Memory B cell (primary cell): Measurements from ENCODE around the gene GRIN3A.
"Not testable (repeated sequence)": the region's sequence is repeated elsewhere in the genome, so short reads cannot be mapped to it uniquely, and the experiment has no call there.

Experiments
- ATAC-seq: fragments of 150-1000 bp; cut with Tn5 transposase; 2 replicates; pipeline ENCODE4 v1.10.0; 2021; ENCODE audit warnings: low read depth, mild to moderate bottlenecking, moderate library complexity
- DNase-seq, 2 donors: peaks; one replicate each; pipeline ENCODE4 v3.0.0; 2022; ENCODE audit warnings: low spot score in 2 of 2
- H3K27ac Mint-ChIP-seq: one replicate; pipeline ENCODE4 v1.8.0; 2022; ENCODE audit warnings: mild to moderate bottlenecking, moderate library complexity, mixed read lengths
- H3K27me3 Mint-ChIP-seq: one replicate; pipeline ENCODE4 v1.8.0; 2022; ENCODE audit warnings: mixed read lengths
- H3K36me3 Mint-ChIP-seq: one replicate; pipeline ENCODE4 v1.8.0; 2022; ENCODE audit warnings: mild to moderate bottlenecking, mixed read lengths
- H3K4me1 Mint-ChIP-seq: one replicate; pipeline ENCODE4 v1.8.0; 2022; ENCODE audit warnings: mixed read lengths
- H3K4me3 Mint-ChIP-seq: one replicate; pipeline ENCODE4 v1.8.0; 2022; ENCODE audit warnings: mild to moderate bottlenecking, moderate library complexity, mixed read lengths
- H3K9me3 Mint-ChIP-seq: one replicate; pipeline ENCODE4 v1.8.0; 2022; ENCODE audit warnings: mixed read lengths

The GRIN3A gene

DNA sequence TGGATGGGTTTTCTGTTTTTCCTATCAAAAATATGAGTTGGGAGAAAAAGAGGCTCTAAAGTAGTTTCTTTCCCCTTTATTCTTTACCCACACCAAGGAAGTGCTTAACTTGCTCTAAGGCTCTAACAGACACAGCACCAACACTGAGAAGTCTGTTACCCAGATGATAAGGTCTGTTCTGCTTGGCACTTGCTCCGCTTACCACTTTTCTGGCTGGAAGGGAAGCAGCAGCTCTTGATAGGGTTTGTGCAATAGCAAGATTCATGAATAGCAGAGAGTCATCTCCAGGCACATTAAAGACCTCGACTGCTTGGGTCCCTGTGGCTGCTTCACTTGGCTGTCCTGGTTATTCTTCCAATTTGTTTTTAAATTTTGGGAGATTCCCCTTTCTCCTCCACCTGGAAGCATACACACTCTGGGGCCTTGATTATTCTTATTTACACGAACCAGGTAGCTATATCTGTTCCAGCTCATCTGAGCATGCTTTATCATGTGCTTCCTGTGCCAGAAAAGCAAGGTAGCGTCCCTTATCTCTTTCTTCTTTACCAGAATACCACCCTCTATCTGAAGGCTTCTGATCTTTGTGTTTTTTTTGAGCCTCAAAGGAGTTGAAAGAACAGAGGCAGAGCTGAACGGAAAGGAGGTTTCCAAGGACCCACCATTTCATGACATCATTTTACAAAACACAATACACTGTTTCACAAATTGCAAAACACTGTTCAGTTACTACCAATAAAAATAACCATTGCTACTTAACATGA is 168.5 kb downstream of the GRIN3A start:
- no peaks in the 10 kb centered on the region for H3K27me3 Mint-ChIP-seq
- peak overlapping the region; percentile 35 for H3K27ac Mint-ChIP-seq
- H3K4me1 Mint-ChIP-seq: no peaks in the 10 kb centered on the region
- H3K36me3 Mint-ChIP-seq: peaks cover 19% of the 10 kb centered on the region
- no peak for DNase-seq
- no peak overlapping the region for H3K4me3 Mint-ChIP-seq
- no peaks in the 10 kb centered on the region for H3K9me3 Mint-ChIP-seq
- ATAC-seq: no peak

GRCh38 chr9:101567725-101568350 is 170.6 kb downstream of the GRIN3A start:
- H3K27ac Mint-ChIP-seq: no peak overlapping the region
- DNase-seq: no peak
- no peak overlapping the region for H3K4me3 Mint-ChIP-seq
- H3K27me3 Mint-ChIP-seq: no peaks in the 10 kb centered on the region
- peaks cover 31% of the 10 kb centered on the region for H3K36me3 Mint-ChIP-seq
- H3K9me3 Mint-ChIP-seq: no peaks in the 10 kb centered on the region
- no peak for ATAC-seq
- H3K4me1 Mint-ChIP-seq: no peaks in the 10 kb centered on the region

- no peak overlapping the region for H3K27ac Mint-ChIP-seq
- ATAC-seq: no peak
- no peaks in the 10 kb centered on the region for H3K4me1 Mint-ChIP-seq
- H3K36me3 Mint-ChIP-seq: peaks cover 38% of the 10 kb centered on the region
- no peak for DNase-seq
- H3K9me3 Mint-ChIP-seq: no peaks in the 10 kb centered on the region
- H3K27me3 Mint-ChIP-seq: no peaks in the 10 kb centered on the region
- no peak overlapping the region for H3K4me3 Mint-ChIP-seq
Observed at GRCh38 chr9:101566904-101567724, 171.3 kb downstream of the GRIN3A start.

- Mint-ChIP-seq H3K9me3 (no peaks in the 10 kb centered on the region), H3K27ac (no peak overlapping the region), H3K4me1 (peaks cover 4% of the 10 kb centered on the region), H3K27me3 (no peaks in the 10 kb centered on the region), H3K36me3 (peaks cover 61% of the 10 kb centered on the region), H3K4me3 (no peak overlapping the region)
- no peak for DNase-seq
- no peak for ATAC-seq
Observed at GRCh38 chr9:101564252-101564651, 174.2 kb downstream of the GRIN3A start.

- H3K36me3 Mint-ChIP-seq: peaks cover 68% of the 10 kb centered on the region
- ATAC-seq (no peak), DNase-seq (no peak)
- H3K27ac Mint-ChIP-seq: no peak overlapping the region
- peaks cover 5% of the 10 kb centered on the region for H3K9me3 Mint-ChIP-seq
- no peak overlapping the region for H3K4me3 Mint-ChIP-seq
- no peaks in the 10 kb centered on the region for H3K27me3 Mint-ChIP-seq
- H3K4me1 Mint-ChIP-seq: peaks cover 11% of the 10 kb centered on the region
Observed at GRCh38 chr9:101562966-101563365, 175.5 kb downstream of the GRIN3A start.

GRCh38 chr9:101561740-101562139 is 176.7 kb downstream of the GRIN3A start:
- Mint-ChIP-seq H3K27me3 (no peaks in the 10 kb centered on the region), H3K4me1 (peaks cover 11% of the 10 kb centered on the region), H3K36me3 (peaks cover 70% of the 10 kb centered on the region), H3K4me3 (no peak overlapping the region), H3K9me3 (peaks cover 7% of the 10 kb centered on the region), H3K27ac (no peak overlapping the region)
- DNase-seq: no peak
- no peak for ATAC-seq

- H3K36me3 Mint-ChIP-seq: peaks cover 65% of the 10 kb centered on the region
- not testable (repeated sequence) for H3K27ac Mint-ChIP-seq
Observed at GRCh38 chr9:101549472-101550098, 188.9 kb downstream of the GRIN3A start.

DNA sequence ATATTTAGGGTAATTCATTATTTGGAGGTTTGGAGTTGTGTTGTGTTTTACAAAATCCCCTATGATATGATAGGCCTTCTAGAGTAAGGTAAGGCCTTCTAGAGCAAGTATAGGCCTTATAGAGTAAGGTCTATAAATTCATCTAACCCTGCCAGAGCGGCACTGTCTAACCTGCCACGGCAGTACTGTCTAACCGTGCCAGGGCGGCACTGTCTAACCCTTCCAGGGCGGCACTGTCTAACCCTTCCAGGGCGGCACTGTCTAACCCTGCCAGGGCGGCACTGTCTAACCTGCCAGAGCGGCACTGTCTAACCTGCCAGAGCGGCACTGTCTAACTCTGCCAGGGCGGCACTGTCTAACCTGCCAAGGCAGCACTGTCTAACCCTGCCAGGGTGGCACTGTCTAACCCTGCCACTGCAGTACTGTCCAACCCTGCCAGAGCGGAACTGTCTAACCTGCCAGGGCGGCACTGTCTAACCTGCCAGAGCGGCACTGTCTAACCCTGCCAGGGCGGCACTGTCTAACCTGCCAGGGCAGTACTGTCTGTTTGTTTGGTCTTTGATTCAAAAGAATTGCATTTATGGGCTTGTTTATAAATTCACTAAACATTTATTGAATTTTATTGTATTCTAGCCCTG is 195.2 kb downstream of the GRIN3A start:
- Mint-ChIP-seq H3K9me3 (peaks cover 3% of the 10 kb centered on the region), H3K4me1 (peaks cover 2% of the 10 kb centered on the region), H3K4me3 (no peak overlapping the region), H3K27me3 (no peaks in the 10 kb centered on the region), H3K27ac (no peak overlapping the region), H3K36me3 (peaks cover 32% of the 10 kb centered on the region)
- ATAC-seq (no peak), DNase-seq (no peak)

More at GRCh38 chr9:101549472-101550098, 188.9 kb downstream of the GRIN3A start:
- H3K27me3 Mint-ChIP-seq, H3K4me3 Mint-ChIP-seq, H3K9me3 Mint-ChIP-seq, ATAC-seq, DNase-seq, H3K4me1 Mint-ChIP-seq: not testable (repeated sequence)

DNA sequence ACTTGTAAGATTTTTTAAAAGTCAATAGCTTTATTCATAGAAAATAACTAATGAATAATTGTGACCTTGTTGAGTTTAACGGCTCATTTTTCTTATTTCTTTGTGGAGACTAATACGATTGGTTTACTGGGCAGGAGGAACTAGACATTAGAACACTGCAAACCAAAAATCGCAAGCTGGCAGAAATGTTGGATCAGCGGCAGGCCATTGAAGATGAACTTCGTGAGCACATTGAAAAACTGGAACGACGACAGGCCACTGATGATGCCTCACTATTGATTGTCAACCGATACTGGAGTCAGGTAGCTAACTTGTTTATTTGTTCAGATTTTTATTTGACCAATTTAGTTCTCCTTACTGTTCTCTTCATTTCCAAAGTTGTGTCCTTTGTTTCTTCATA is 198.4 kb downstream of the GRIN3A start:
- ATAC-seq: no peak
- Mint-ChIP-seq H3K36me3 (peaks cover 17% of the 10 kb centered on the region), H3K9me3 (no peaks in the 10 kb centered on the region), H3K27me3 (no peaks in the 10 kb centered on the region), H3K4me1 (peaks cover 8% of the 10 kb centered on the region), H3K27ac (peak overlapping the region; percentile 32), H3K4me3 (no peak overlapping the region)
- no peak for DNase-seq

DNA sequence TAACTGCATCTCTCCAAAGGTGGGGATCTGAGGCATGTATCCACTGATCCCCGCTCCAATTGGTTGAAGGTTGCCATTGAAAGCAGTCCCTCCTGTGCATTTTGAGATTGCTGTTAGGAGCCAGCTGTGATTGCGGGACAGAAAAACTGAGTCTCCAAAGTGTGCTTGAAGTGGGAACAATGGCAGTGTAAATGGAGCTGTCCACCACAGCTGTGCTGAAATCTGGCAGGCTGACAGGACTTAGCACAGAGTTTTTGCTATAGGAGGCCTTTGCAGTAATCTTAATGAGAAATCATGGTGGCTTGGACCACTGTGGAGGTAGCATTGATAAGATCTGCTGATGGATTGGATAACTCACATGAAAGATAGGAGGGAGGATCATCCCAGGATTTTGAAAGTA is 201.5 kb downstream of the GRIN3A start:
- Mint-ChIP-seq H3K4me1 (peaks cover 8% of the 10 kb centered on the region), H3K9me3 (no peaks in the 10 kb centered on the region), H3K27me3 (no peaks in the 10 kb centered on the region), H3K36me3 (peaks cover 11% of the 10 kb centered on the region), H3K27ac (no peak overlapping the region), H3K4me3 (no peak overlapping the region)
- DNase-seq (no peak), ATAC-seq (no peak)

GRCh38 chr9:101536351-101536750 is 202.1 kb downstream of the GRIN3A start:
- no peak for ATAC-seq
- Mint-ChIP-seq H3K27me3 (no peaks in the 10 kb centered on the region), H3K4me1 (peaks cover 8% of the 10 kb centered on the region), H3K36me3 (peaks cover 11% of the 10 kb centered on the region), H3K4me3 (no peak overlapping the region), H3K9me3 (no peaks in the 10 kb centered on the region), H3K27ac (no peak overlapping the region)
- DNase-seq: no peak

- peak within 1 kb of the TSS; percentile 100 for H3K27ac Mint-ChIP-seq
- peaks cover 9% of the 10 kb centered on the region for H3K4me1 Mint-ChIP-seq
- H3K36me3 Mint-ChIP-seq: peaks cover 6% of the 10 kb centered on the region
- DNase-seq (peak; percentile 97 to 98), ATAC-seq (peak; percentile 89)
- no peaks in the 10 kb centered on the region for H3K9me3 Mint-ChIP-seq
- peaks cover 3% of the 10 kb centered on the region for H3K27me3 Mint-ChIP-seq
- peak within 1 kb of the TSS; percentile 96 for H3K4me3 Mint-ChIP-seq
Observed at GRCh38 chr9:101533334-101534204, 204.9 kb downstream of the GRIN3A start, which contains the start of gene RNF20. RNF20 (plus strand) TSS chr9:101533853; CDS start chr9:101535424, 1,571 bp downstream.
